ENCODE results near the gene ZNF358. TPM values are rescaled to one million over a fixed set of nuclear protein-coding genes. Genes with fewer than 3 reads are reported as not detected.

ZNF358 gene
- total and polyA plus RNA-seq, 2 of the 13 experiments (the other 11 are each of a cell fraction or from before 2014, with no cell fraction given), result 9.1 to 37.0 TPM

- TF ChIP-seq ZNF329 (CRISPR knock-in tag; IDR thresholded peaks at IDR 0.05; ENCODE audit: low read depth) (peak; percentile 55; the same call in 1 of the 2 replicates), ZNF761 (CRISPR knock-in tag; conservative IDR thresholded peaks at IDR 0.05) (peak; percentile 89; the same call in 1 of the 2 replicates), ZNF543 (CRISPR knock-in tag; IDR thresholded peaks at IDR 0.05) (peak; percentile 86), ZFP82 (CRISPR knock-in tag; IDR thresholded peaks at IDR 0.05; ENCODE audit: borderline replicate concordance) (no peak; the same call in 1 of the 2 replicates), ZNF558 (CRISPR knock-in tag; IDR thresholded peaks at IDR 0.05; ENCODE audit: borderline replicate concordance) (no peak), ZNF138 (CRISPR knock-in tag; IDR thresholded peaks at IDR 0.05; ENCODE audit: low read depth) (no peak; the same call in 1 of the 2 replicates), ZFP90 (CRISPR knock-in tag; IDR thresholded peaks at IDR 0.05; ENCODE audit: borderline replicate concordance) (no peak; the same call in none of the 2 replicates), ZFP62 (CRISPR knock-in tag; IDR thresholded peaks at IDR 0.05) (no peak), ZNF326 (CRISPR knock-in tag; IDR thresholded peaks at IDR 0.05; ENCODE audit: borderline replicate concordance) (no peak), ARID4A (CRISPR knock-in tag; IDR thresholded peaks at IDR 0.05; ENCODE audit: borderline replicate concordance) (peak; percentile 100), ATF4 (CRISPR knock-in tag; IDR thresholded peaks at IDR 0.05) (no peak), RBAK (CRISPR knock-in tag; IDR thresholded peaks at IDR 0.05) (peak; percentile 29; the same call in 1 of the 2 replicates), ZBTB37 (CRISPR knock-in tag; IDR thresholded peaks at IDR 0.05) (no peak), SNAI1 (CRISPR knock-in tag; IDR thresholded peaks at IDR 0.05; ENCODE audit: borderline replicate concordance) (no peak), ZNF850 (CRISPR knock-in tag; conservative IDR thresholded peaks at IDR 0.05) (no peak), KLF11 (CRISPR knock-in tag; IDR thresholded peaks at IDR 0.05) (0 out of 2 replicates have a peak, but pooled peaks have one; percentile 31), ATAD3A (CRISPR knock-in tag; IDR thresholded peaks at IDR 0.05) (0 out of 2 replicates have a peak, but pooled peaks have one; percentile 40), ZNF260 (CRISPR knock-in tag; IDR thresholded peaks at IDR 0.05; ENCODE audit: borderline replicate concordance, low read depth) (no peak), KDM5A (IDR thresholded peaks at IDR 0.05; ENCODE audit: borderline replicate concordance, low read length) (peak; percentile 89; the same call in 1 of the 2 replicates), HNF4G (IDR thresholded peaks at IDR 0.05; ENCODE audit: borderline replicate concordance, low read depth, low read length) (peak; percentile 61; the same call in 1 of the 2 replicates), HNF4G (CRISPR knock-in tag; IDR thresholded peaks at IDR 0.05; ENCODE audit: borderline replicate concordance, low read depth) (0 out of 2 replicates have a peak, but pooled peaks have one; percentile 55), KDM5B (CRISPR knock-in tag; IDR thresholded peaks at IDR 0.05; ENCODE audit: borderline replicate concordance) (peak; percentile 76; the same call in 1 of the 2 replicates)
Observed at GRCh38 chr19:7522072-7522922, 6.4 kb downstream of the ZNF358 start, which contains the start of gene MCOLN1 (continued).

Measured in HepG2 (cell line).